WTC11 (cell line): ENCODE data around the gene ADAM22. TPM values are rescaled to one million over a fixed set of nuclear protein-coding genes. Genes with fewer than 3 reads are reported as not detected.

Experiments
- ATAC-seq: fragments of 200-7000 bp; cut with Tn5 transposase; 2 replicates; pipeline ENCODE4 v1.10.0; 2021; ENCODE audit warnings: mild to moderate bottlenecking, moderate library complexity
- Bru-seq: library from RNA; stranded (reverse); fragments of 400-500 nt; gene quantifications from one replicate; lab custom pipeline; 2021; lab: Mats Ljungman, UMichigan
- CTCF ChIA-PET: fragments of 300-600 bp; sonication (Branson Sonifier 250); formaldehyde crosslinking; loops from one replicate; lab custom pipeline; 2021; ENCODE audit warnings: antibody characterized with exemption; lab: Charles Lee
- POLR2A ChIA-PET: fragments of 350-600 bp; sonication (Branson Sonifier 250); formaldehyde crosslinking; loops from one replicate; lab custom pipeline; 2021; ENCODE audit warnings: antibody characterized with exemption; lab: Charles Lee
- DNase-seq: peaks from one replicate; pipeline ENCODE4 v3.0.0; 2021; ENCODE audit warnings: low spot score
- H3K27ac Mint-ChIP-seq: 2 replicates; pipeline ENCODE4 v1.8.0; 2021; ENCODE audit warnings: mixed read lengths
- H3K27me3 Mint-ChIP-seq: 2 replicates; pipeline ENCODE4 v1.8.0; 2021; ENCODE audit warnings: low read depth, mild to moderate bottlenecking, moderate library complexity, mixed read lengths
- H3K36me3 Mint-ChIP-seq: 2 replicates; pipeline ENCODE4 v1.8.0; 2021; ENCODE audit warnings: mixed read lengths
- H3K4me1 Mint-ChIP-seq: 2 replicates; pipeline ENCODE4 v1.8.0; 2022; ENCODE audit warnings: mixed read lengths
- H3K4me3 Mint-ChIP-seq: 2 replicates; pipeline ENCODE4 v1.8.0; 2021; ENCODE audit warnings: mild to moderate bottlenecking, moderate library complexity, mixed read lengths
- H3K9me3 Mint-ChIP-seq: 2 replicates; pipeline ENCODE4 v1.8.0; 2021; ENCODE audit warnings: mixed read lengths
- ARID4B ChIP-seq: sonication (generic); formaldehyde crosslinking; IDR thresholded peaks from 2 replicates; pipeline ENCODE4 v1.8.0; 2023; ENCODE audit warnings: missing genetic modification reagents, mild to moderate bottlenecking, borderline replicate concordance
- CBFB ChIP-seq: sonication (generic); formaldehyde crosslinking; IDR thresholded peaks from 2 replicates; pipeline ENCODE4 v1.8.1; 2022; ENCODE audit warnings: mild to moderate bottlenecking, low read depth, missing genetic modification reagents
- CTCF ChIP-seq: fragments of 200-600 bp; IDR thresholded peaks from 2 replicates; pipeline ENCODE4 v1.8.0; 2022; ENCODE audit warnings: antibody characterized with exemption
- ESRRA ChIP-seq: sonication (generic); formaldehyde crosslinking; IDR thresholded peaks from 2 replicates; pipeline ENCODE4 v1.8.1; 2022; ENCODE audit warnings: mild to moderate bottlenecking, missing genetic modification reagents, borderline replicate concordance
- GTF2I ChIP-seq: fragments of 250-450 bp; sonication (Bioruptor Pico); conservative IDR thresholded peaks from 2 replicates; pipeline ENCODE4 v1.4.0; 2021; ENCODE audit warnings: mild to moderate bottlenecking
- JAZF1 ChIP-seq: fragments of 250-450 bp; sonication (Bioruptor Pico); IDR thresholded peaks from 2 replicates; pipeline ENCODE4 v1.9.0; 2021; ENCODE audit warnings: moderate library complexity, mild to moderate bottlenecking, inconsistent platforms
- NFYB ChIP-seq: sonication (generic); formaldehyde crosslinking; conservative IDR thresholded peaks from 2 replicates; pipeline ENCODE4 v1.8.0; 2022; ENCODE audit warnings: low read depth, missing genetic modification reagents
- NR3C1 ChIP-seq: sonication (generic); formaldehyde crosslinking; conservative IDR thresholded peaks from 2 replicates; pipeline ENCODE4 v1.8.1; 2023; ENCODE audit warnings: low read depth, mild to moderate bottlenecking, missing genetic modification reagents
- PRRX2 ChIP-seq: fragments of 250-450 bp; sonication (Bioruptor Pico); IDR thresholded peaks from 2 replicates; pipeline ENCODE4 v1.8.0; 2021; ENCODE audit warnings: mild to moderate bottlenecking
- RELA ChIP-seq: sonication (generic); formaldehyde crosslinking; IDR thresholded peaks from 2 replicates; pipeline ENCODE4 v1.8.1; 2022; ENCODE audit warnings: missing genetic modification reagents, mild to moderate bottlenecking, borderline replicate concordance
- SOX15 ChIP-seq: fragments of 250-450 bp; sonication (Bioruptor Pico); IDR thresholded peaks from 2 replicates; pipeline ENCODE4 v1.9.0; 2021; ENCODE audit warnings: mild to moderate bottlenecking
- TEAD1 ChIP-seq: sonication (generic); formaldehyde crosslinking; IDR thresholded peaks from 2 replicates; pipeline ENCODE4 v1.8.0; 2022; ENCODE audit warnings: mild to moderate bottlenecking, missing genetic modification reagents
- TEAD4 ChIP-seq: sonication (generic); formaldehyde crosslinking; IDR thresholded peaks from 2 replicates; pipeline ENCODE4 v1.8.0; 2022; ENCODE audit warnings: mild to moderate bottlenecking, missing genetic modification reagents
- ZNF423 ChIP-seq: fragments of 250-450 bp; sonication (Bioruptor Pico); IDR thresholded peaks from 2 replicates; pipeline ENCODE4 v2.1.2; 2022; ENCODE audit warnings: mild to moderate bottlenecking, moderate library complexity
- ZNF532 ChIP-seq: fragments of 250-450 bp; sonication (Bioruptor Pico); IDR thresholded peaks from 2 replicates; pipeline ENCODE4 v1.9.0; 2021; ENCODE audit warnings: mild to moderate bottlenecking, borderline replicate concordance
- long read RNA-seq, 3 experiments: library from RNA in 1 of 3; library from capped mRNA in 1 of 3; library from polyadenylated mRNA in 1 of 3; unstranded in 2 of 3; stranded (forward) in 1 of 3; transcript quantifications; one replicate each; pipeline ENCODE4 v2.0.0, GENCODE V29; 2021
- total RNA-seq: library from RNA; stranded (reverse); gene quantifications from 3 replicates; pipeline ENCODE4 v1.2.3, GENCODE V29; 2021
- TF ChIP-seq, protein P1 (sequence below): sonication (generic); formaldehyde crosslinking; IDR thresholded peaks from 2 replicates; pipeline ENCODE4 v1.8.0; 2023; ENCODE audit warnings: missing genetic modification reagents
- TF ChIP-seq, protein P2 (sequence below): sonication (generic); formaldehyde crosslinking; IDR thresholded peaks from 2 replicates; pipeline ENCODE4 v1.8.0; 2022; ENCODE audit warnings: mild to moderate bottlenecking, missing genetic modification reagents
- TF ChIP-seq, protein P3 (sequence below): sonication (generic); formaldehyde crosslinking; conservative IDR thresholded peaks from 2 replicates; pipeline ENCODE4 v1.8.1; 2023; ENCODE audit warnings: mild to moderate bottlenecking, low read depth, missing genetic modification reagents, moderate library complexity

Gene ADAM22
- 12.4 to 14.5 TPM (median 14.5 TPM) in 3 replicates for total RNA-seq
- Bru-seq, nascent RNA, result percentile 64 among the genes with signal in this experiment
- long read RNA-seq, experiment 1, partial matches to known transcripts, result 4 of 16 reads
- long read RNA-seq, experiment 1, other reads (novel, unspliced or antisense), result 12 of 16 reads
- long read RNA-seq, experiment 2, partial matches to known transcripts, result 1 of 17 reads
- long read RNA-seq, experiment 2, other reads (novel, unspliced or antisense), result 16 of 17 reads
- long read RNA-seq, experiment 3, result 0 reads

- Mint-ChIP-seq H3K4me1 (peaks cover 8% of the 10 kb centered on the region), H3K27me3 (peaks cover 16% of the 10 kb centered on the region), H3K9me3 (no peaks in the 10 kb centered on the region), H3K36me3 (peaks cover 11% of the 10 kb centered on the region), H3K27ac (peak within 1 kb of the TSS; percentile 86), H3K4me3 (peak within 1 kb of the TSS; percentile 91)
- ATAC-seq, result peak; percentile 95
- ChIA-PET CTCF (interaction anchor here (0.5 to 2.0 kb wide), 11 partner anchors 8 to 284 kb away, joined by 3 to 15 read pairs (median 3); no protein-coding TSS in a partner anchor), POLR2A (interaction anchor here (0.5 to 2.0 kb wide), 6 partner anchors 14 to 781 kb away, joined by 3 to 10 read pairs (median 4); partner anchors contain the start of genes DBF4 and SLC25A40)
- DNase-seq, result peak; percentile 90
- TF ChIP-seq CTCF (no peak), NFYB (no peak), CBFB (peak; percentile 38; the same call in 1 of the 2 replicates), SOX15 (no peak), ARID4B (CRISPR knock-in tag) (0 out of 2 replicates have a peak, but pooled peaks have one; percentile 61), ZNF532 (CRISPR knock-in tag) (no peak), ESRRA (CRISPR knock-in tag) (peak; percentile 82; the same call in 1 of the 2 replicates), TEAD1 (CRISPR knock-in tag) (peak; percentile 92), PRRX2 (CRISPR knock-in tag) (no peak), GTF2I (CRISPR knock-in tag) (no peak), RELA (peak; percentile 88), NR3C1 (no peak), JAZF1 (CRISPR knock-in tag) (no peak), TEAD4 (no peak; the same call in 1 of the 2 replicates), ZNF423 (CRISPR knock-in tag) (peak; percentile 42; the same call in 1 of the 2 replicates)
- TF ChIP-seq, protein P1, sequence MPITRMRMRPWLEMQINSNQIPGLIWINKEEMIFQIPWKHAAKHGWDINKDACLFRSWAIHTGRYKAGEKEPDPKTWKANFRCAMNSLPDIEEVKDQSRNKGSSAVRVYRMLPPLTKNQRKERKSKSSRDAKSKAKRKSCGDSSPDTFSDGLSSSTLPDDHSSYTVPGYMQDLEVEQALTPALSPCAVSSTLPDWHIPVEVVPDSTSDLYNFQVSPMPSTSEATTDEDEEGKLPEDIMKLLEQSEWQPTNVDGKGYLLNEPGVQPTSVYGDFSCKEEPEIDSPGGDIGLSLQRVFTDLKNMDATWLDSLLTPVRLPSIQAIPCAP (CRISPR knock-in tag), result no peak
- TF ChIP-seq, protein P2, sequence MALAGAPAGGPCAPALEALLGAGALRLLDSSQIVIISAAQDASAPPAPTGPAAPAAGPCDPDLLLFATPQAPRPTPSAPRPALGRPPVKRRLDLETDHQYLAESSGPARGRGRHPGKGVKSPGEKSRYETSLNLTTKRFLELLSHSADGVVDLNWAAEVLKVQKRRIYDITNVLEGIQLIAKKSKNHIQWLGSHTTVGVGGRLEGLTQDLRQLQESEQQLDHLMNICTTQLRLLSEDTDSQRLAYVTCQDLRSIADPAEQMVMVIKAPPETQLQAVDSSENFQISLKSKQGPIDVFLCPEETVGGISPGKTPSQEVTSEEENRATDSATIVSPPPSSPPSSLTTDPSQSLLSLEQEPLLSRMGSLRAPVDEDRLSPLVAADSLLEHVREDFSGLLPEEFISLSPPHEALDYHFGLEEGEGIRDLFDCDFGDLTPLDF (CRISPR knock-in tag), result no peak
- TF ChIP-seq, protein P3, sequence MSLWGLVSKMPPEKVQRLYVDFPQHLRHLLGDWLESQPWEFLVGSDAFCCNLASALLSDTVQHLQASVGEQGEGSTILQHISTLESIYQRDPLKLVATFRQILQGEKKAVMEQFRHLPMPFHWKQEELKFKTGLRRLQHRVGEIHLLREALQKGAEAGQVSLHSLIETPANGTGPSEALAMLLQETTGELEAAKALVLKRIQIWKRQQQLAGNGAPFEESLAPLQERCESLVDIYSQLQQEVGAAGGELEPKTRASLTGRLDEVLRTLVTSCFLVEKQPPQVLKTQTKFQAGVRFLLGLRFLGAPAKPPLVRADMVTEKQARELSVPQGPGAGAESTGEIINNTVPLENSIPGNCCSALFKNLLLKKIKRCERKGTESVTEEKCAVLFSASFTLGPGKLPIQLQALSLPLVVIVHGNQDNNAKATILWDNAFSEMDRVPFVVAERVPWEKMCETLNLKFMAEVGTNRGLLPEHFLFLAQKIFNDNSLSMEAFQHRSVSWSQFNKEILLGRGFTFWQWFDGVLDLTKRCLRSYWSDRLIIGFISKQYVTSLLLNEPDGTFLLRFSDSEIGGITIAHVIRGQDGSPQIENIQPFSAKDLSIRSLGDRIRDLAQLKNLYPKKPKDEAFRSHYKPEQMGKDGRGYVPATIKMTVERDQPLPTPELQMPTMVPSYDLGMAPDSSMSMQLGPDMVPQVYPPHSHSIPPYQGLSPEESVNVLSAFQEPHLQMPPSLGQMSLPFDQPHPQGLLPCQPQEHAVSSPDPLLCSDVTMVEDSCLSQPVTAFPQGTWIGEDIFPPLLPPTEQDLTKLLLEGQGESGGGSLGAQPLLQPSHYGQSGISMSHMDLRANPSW (CRISPR knock-in tag), result no peak
These were observed at the start of gene ADAM22 for GRCh38 chr7:87933953-87934698. ADAM22 (plus strand) TSS chr7:87934251; CDS start chr7:87934466, 215 bp downstream.
